Stromal cell of bone marrow (primary cell): Measurements from ENCODE around the gene SYNRG.

Experiments
- DNase-seq: peaks from one replicate; pipeline ENCODE4 v3.0.0-alpha.2; 2012; ENCODE audit warnings: low read depth

Gene SYNRG

DNA sequence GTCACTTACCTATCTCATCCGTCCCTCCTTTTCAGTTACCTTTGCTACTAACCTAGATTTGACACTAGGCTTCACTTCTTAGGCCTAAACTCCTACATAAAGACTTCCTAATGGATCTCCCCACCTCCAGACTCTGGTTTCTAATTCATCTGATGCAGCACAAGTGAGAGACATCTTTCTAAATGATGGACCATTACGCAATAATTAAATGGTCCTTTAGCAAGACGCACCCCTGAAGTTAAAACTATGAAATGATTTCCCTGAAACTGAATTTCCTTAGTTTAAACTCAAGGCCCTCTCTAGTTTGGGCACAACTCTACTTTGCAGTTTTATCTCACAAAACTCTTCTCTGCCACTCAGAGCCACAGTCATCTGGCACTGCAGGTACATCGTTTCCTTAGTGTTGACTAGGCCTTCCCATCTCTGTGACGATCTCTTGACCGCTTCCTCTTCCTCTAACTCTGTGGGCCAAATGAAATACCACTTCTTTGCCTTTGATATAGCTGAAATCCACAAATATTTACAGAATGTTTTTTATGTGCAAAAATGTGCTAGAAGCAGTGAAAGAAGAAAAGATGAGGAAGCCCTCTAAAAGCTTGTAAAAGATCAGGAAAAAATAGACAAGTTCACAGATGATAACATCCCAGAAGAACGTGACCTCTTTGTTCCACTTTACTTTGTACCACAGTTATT lies 3.3 kb downstream of the SYNRG start:
- no peak for DNase-seq

DNA sequence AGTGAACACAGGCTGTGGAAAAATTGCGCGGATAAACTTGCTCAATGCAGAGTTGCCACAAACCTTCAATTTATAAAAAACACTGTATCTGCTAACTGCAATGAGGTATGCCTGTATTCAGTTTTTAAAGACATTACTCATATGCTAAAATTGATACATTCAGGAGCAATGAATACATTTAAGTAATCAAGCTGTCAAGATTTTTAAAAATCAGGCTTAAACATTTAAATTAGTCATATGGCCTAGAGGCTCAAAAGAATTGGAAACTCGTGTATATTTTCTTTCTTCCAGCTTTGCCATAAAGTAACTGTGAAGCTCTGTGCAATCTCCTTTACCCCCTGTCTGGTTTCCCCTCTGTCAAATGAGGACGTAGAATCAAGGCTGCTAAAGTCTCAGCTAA lies 4.1 kb downstream of the SYNRG start:
- DNase-seq, result no peak

DNA sequence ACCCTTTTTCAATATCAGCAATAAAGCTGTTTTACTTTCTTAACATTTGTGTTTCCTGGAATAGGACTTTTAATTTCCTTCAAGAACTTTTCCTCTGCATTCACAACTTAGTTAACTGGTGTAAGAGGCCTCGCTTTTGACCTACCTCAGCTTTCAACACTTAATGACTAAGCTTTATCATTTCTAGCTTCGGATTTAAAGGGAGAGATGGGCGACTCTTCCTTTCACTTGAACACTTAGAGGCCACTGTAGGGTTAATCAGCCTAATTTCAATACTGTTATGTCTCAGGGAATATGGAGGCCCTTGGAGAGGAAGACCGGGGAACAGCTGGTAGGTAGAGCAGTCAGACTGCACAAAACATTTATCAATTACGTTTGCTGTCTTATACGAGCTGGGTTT lies 4.7 kb downstream of the SYNRG start:
- no peak for DNase-seq

DNA sequence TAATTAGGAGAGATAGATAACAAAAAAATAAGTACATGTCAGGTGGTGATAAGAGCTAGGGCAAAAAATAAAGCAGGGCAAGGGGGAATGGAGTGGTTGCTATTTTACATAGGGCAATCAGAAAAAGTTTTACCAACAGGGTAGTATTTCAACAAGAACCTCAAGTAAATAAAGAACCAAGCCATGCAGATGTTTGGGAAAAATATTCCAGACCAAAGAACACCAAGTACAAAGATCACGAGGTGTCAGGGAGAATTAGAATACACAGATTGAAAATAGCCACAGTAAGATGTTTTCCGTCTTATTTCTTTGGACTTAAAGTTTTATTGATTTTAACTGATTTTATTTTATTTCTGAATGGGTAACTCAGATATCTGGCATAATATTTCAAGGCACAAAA lies 11.1 kb downstream of the SYNRG start:
- DNase-seq, result no peak

DNA sequence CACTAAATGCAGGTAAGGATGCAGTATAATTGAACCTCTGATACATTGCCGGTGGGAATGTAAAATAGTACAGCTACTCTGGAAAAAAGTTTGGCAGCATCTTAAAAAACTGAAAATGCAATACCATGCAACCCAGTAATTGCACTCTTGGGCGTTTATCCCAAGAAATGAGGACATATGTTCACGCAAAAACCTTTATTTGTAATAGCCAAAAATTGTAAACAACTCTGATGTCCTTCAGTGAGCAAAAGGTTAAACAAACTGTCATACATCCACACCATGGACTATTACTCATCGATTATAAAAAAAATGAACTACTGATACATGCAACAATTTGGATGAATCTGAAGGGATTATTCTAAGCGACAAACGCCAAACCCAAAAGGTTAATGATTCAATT lies 16.9 kb downstream of the SYNRG start:
- DNase-seq, result no peak

DNA sequence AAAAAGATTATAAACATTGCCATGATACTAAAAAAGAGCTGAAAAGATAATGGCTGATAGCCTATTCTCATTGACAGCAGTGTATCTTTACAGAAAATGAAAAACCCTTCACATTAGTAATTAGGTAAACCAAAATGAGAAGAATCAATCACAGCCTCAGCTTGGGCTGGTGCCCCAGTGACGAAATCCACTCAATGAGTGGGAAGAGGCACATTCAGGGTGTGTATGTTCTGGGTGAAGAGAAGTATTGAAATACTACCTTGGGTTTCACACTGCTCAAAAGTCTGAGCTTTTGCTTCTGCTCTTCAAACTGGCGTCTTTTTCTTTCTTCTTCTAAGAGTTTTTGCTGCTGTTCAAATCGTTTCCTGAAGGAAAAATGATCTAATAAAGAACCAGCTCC lies 24.2 kb downstream of the SYNRG start:
- DNase-seq, result no peak

DNA sequence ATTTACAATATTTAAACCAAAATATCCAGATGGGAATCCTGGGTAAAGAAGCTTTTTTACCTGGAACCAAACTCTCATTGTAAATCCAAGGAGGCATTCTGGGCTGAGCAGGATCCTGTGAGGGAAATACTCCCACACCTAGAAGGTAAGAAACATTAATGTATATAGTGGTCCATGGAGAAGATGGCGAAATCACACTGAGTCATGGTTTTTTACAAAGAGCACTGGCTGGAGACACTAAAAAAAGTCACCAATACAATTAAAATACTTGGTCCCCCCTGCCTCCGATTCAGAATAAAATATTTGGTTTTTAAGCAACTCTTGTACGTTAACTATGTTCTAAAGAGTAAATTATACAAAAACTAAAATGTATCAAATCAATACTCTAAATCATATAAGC lies 32.9 kb downstream of the SYNRG start:
- no peak for DNase-seq

DNA sequence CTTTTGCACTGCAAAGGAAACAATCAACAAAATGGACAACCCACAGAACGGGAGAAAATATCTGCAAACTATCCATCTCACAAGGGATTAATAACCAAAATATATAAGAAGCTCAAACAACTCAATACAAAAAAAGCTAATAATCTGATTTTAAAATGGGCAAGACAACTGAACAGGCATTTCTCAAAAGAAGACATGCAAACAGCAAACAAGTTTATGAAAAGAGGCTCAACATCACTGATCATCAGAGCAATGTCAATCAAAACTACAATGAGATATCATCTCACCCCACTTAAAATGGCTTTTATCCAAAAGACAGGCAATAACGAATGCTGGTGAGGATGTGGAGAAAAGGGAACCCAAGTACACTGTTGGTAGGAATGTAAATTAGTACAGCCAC lies 34.8 kb downstream of the SYNRG start:
- no peak for DNase-seq

DNA sequence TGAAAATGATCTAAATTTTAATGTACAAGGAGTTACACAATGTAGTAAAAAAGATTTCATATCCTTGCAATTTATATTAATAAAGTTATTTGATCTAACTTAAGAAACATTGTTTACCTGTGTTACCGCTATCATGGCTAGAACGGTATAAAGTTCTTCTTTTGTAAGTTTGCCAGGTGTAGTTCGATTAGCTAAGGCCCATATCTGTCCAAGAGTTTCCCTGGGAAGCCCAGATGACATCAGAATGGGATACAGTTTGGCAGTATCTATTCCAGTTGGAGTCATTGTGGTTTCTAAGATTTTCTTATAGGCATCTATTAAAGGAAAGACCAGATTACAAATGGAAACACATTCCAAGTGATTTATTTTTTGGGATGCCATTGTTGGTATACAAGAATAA lies 37.5 kb downstream of the SYNRG start:
- DNase-seq, result no peak

DNA sequence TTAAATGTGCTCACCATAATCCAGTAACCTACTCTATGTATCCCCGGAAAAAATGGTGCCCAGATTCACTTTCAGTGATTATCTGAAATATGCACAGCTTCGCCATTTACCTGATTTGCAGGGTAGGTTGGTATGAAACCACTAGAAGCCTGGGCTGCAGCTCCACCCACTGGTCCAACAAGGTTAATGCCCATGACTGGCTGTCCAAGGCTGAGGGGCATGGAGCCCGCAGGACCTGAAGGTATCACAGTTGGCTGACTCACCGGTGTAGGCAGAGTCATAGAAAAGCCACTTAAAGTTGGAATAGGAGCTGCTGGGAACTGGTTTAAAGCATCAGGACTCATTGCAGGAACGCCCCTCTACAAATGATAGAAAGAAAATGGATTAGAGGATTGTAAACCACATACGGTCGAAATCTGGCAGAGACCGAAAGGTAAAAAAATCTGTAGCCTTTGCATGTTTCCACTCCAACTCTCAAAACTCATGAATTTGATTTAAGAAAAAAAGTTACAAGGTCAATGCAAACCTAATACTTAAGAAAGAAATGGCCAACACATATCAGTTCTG lies 38.6 kb downstream of the SYNRG start:
- no peak for DNase-seq

DNA sequence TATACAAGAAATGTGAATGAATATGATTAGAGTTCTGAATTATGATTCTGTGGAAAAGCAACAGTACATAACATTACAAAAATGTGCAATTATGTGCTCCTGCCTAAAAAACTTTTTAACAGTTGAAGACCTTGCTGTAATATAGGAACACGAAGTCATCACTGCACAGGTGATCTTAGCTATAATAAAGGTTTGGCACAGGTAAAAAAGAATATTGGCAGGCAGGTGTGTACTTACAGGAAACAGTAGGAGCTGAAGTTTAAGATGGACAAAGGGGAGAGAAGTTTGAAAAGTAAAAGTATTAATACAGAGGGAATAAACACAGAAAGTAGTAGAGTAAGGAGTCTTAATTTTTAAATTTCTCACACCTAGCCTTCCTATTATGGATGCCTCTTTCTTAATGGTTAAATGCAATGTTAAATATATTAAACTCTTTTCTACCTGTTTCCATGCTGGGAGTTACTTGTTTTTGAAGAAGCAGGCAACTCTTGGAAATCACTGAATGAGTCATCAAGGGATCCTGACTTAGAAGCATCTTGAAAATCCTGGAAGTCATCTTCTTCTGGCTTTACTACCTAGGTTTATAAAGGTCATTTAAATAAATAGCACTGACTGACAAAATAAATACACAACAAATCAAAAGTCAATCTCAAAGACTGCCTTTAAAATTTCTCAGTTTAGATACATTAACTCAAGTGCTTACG lies 40.7 kb downstream of the SYNRG start:
- no peak for DNase-seq

DNA sequence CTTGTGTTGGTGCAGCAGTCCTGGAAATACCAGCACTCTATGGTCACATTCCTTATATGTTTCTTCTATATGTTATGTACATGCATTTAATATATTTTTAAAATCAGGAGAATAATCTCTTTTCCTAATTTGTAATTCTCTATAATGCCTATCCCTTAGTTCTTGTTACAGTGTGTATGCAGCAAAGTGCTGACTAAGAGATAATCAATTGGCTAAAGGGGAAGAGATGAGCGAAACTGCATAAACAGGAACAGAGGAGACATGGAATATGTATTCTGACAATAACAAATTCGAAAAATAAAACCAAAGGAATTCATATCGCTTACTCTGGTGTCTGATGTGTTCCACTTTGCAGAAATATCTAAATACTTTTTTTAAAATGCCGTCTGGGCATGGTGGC lies 41.7 kb downstream of the SYNRG start:
- DNase-seq, result no peak

DNA sequence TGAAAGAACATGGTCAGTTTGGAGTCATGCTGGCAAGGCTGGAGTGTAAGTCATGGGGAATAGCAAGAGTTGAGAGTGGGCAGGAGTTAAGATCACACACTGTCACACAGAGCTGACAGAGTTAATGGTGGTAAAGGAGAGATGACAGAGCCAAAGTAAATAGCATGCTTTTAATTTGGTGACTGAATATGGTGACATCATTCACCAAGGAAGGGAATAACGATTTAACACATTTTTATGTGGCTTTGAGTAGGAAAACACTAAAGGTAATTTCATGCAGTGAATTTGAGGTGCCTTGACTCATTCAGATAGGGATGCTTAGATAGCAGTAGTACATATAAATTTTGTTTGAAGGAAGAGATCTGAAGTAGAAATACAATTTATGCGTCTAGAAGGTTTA lies 42.1 kb downstream of the SYNRG start:
- DNase-seq, result no peak

DNA sequence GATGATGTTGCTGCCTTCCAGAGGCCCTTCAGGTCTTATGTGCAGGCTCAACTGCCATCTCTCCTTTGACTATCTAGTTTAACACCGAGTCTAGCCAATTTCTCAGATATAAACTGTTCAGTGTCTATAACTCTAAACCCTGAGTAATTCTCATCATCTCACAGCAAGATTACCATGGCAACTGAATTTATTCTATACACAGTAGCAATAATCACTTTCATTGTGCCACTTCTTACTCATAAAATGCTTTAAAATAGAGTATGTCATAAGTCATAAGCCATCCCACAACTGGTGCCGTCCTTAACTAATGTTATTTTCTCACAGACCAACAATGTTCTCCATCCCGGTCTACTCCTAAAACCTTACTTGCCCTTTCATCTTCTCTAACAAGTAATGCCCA lies 45.0 kb downstream of the SYNRG start:
- DNase-seq, result no peak

DNA sequence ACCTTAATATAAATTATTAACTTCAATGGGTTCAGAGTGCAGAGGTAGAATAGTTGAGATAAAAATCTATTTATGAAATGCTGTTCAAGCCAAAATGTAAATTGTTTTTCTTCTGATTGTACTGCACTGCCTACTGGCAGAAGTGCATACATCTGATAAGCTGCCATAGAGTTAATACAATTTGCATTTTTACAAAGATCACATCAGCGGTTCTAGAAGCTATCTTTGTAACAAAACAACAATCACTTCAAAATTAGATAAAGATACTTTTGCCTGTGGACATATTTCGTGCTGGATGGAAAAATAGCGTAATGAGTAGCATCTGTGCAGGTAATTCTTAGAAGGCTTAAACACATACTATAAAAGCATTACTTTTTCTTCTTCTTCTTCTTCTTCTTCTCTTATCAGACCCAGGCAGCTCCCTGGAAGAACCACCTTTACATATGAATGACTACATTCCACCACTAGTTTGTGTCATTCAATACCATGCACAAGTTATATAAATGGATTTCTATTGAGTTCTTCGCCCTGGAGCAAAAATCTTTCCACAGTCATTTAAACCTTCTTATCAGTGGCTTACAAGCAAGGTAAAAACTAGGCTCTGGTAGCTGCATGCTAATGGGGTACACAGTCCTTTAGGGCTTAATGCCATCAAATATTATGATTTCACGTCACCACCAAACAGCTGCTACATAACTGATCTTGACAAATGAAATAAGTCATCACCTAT lies 47.0 kb downstream of the SYNRG start:
- DNase-seq, result no peak

DNA sequence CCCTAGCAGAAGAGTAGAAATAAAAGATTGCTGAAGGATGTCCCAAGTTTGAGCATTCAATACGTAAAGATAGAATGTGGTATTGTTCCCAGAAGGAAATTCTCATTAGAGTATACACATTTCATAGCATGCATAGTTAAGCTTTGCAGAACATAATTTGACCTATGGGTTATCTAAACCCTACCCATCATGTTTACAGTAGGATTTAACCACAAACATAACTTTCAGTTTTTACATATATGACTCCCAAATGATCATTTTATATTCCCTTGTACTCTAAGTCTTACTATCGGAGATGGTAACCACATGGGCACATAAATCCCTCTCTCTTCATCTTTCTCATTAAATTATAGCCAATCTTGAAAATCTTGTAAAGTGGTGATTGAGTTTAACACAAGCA lies 50.9 kb downstream of the SYNRG start:
- no peak for DNase-seq

DNA sequence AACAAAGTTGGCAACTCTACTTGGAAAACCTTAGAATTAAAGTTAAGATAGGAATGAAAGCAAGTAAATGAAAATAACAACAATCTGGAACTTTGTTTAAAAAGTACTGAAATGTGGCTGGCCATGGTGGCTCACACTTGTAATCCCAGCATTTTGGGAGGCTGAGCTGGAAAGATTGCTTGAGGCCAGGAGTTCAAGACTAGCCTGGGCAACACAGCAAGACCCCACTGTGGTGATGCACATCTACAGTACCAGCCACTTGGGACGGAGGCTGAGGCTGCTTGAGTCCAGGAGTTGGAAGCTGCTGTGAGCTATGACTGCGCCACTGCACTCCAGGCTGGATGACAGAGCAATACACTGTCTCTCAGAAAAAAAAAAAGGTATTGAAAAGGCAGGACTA lies 51.7 kb downstream of the SYNRG start:
- no peak for DNase-seq

DNA sequence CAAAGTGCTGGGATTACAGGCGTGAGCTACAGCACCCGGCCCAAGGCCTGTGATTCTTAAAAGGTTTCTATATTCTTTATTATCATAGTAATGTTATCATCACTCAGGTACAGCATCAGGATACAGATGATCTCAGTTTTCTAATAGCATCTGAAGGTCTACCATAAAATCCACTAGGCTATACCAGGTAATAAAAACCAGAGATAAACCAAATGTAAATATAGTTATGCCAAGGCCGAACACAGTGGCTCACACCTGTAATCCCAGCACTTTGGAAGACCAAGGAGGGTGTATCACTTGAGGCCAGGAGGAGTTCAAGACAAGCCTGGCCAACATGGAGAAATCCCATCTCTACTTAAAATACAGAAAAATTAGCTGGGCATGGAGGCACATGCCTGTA lies 53.8 kb downstream of the SYNRG start:
- DNase-seq, result no peak

DNA sequence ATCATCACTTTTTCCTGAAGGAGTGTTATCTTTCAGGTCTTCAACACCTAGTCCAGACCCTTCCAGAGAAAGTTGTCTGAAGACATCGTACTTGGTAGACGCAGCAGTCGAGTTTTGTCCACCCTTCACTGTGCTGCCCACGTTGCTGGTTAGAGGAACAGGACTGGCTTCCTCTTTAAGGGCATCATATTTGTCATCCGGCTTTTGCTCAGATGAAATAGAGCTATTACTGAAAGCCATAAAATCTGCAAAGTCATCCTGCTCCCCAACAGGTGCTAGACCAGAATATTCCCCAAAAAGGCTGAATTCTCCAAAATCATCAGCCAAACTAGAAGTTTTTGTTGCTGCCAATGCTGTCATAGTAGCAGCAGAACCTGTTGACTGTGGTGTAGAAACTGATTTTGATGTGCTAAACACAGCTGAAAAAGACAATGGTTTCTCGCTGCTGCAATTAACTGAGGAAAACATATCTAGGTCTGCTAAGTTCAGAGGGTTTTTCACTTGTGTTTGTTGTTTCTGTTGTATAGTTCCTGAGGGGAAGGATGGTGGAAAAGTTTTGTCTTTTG lies 55.7 kb downstream of the SYNRG start:
- no peak for DNase-seq

DNA sequence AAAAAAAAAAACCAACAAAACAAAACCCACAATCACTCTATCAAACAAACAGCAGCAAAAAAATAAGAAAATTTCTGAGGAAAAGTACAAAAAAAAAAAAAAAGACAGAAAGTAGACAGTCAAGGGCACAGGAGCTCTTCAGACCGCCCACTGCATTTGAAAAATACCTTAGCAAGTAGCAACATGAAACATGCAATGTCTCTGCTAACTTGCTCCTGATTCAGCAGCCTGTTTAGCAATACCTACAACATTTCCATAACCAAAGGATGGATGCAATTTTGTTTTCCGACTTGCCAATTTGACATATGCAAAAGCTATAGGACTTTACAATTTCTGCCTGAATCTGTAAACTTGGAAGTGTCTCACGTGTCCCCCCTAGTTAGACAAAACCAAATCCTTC lies 57.4 kb downstream of the SYNRG start:
- no peak for DNase-seq

DNA sequence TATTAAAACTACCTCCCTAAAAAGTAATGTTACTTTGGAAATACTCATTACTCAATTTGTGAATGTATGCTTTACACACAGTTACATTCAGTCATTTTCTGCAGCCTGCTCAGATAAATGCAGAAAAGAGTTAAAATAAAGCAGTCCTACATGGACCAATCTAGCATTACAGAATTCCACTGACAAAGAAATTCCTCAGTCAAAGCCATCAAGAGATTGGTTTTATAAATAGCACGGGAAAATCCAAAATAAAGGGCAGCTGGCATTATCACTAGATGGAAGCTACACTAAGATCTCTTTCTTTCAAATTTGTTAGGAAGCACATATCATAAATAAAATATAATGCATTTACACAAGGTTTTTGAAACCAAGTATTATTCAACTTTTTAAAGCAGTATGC lies 61.2 kb downstream of the SYNRG start:
- DNase-seq, result no peak

DNA sequence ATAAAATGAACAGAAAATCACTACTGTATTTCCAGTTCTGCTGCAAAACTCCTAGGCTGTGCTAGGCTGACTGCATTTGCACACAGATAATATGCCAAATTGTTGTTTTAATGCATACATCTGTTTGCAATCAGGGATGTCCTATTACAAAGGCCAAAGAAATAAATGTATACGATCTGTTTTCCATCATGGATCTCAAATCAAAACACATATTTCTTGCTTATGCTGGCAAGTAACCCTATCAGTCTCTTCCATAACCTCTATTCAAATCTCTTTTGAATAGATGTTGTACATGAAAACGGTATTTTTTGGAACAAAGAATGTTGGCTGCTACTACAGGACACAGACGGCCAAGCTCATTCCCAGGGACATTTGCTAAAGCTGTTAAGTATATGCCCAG lies 62.9 kb downstream of the SYNRG start:
- no peak for DNase-seq

DNA sequence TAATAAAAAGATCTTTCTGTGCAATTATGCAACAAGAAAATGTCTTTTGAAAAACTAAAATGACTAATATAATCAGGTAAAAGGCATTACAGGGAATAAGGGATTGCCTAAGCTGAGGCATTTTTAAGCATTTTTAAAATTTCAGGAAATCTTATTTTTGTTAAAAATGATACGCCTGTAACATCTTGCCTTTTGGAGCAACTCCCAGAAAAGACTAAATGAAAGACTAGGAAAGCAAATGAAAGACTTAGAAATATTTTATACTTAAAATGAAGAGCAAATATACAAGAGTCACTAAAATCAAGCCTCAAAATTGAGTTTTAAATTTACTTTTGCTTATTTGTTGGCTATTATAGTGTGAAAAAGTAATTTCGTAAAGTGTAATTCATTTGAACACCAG lies 63.7 kb downstream of the SYNRG start:
- no peak for DNase-seq
